Osteocyte (in vitro differentiated cells): ENCODE results near the gene SPAG7. TPM values are rescaled to one million over a fixed set of nuclear protein-coding genes. Genes with fewer than 3 reads are reported as not detected.

ENCODE experiments used
- DNase-seq: peaks from one replicate; pipeline ENCODE4 v3.0.0; 2021; ENCODE audit warnings: mixed read lengths; ENCODE audit not compliant: unreplicated experiment; ENCODE audit errors: extremely low spot score
- H3K27ac Mint-ChIP-seq: one replicate; pipeline ENCODE4 v1.8.0; 2021; ENCODE audit warnings: mild to moderate bottlenecking, mixed read lengths; ENCODE audit not compliant: unreplicated experiment
- H3K27me3 Mint-ChIP-seq: one replicate; pipeline ENCODE4 v1.8.0; 2021; ENCODE audit warnings: mixed read lengths; ENCODE audit not compliant: unreplicated experiment
- H3K36me3 Mint-ChIP-seq: one replicate; pipeline ENCODE4 v1.8.0; 2021; ENCODE audit warnings: mixed read lengths; ENCODE audit not compliant: unreplicated experiment
- H3K4me1 Mint-ChIP-seq: one replicate; pipeline ENCODE4 v1.8.0; 2021; ENCODE audit warnings: mixed read lengths; ENCODE audit not compliant: unreplicated experiment
- H3K4me3 Mint-ChIP-seq: one replicate; pipeline ENCODE4 v1.8.0; 2021; ENCODE audit warnings: mild to moderate bottlenecking, moderate library complexity, mixed read lengths; ENCODE audit not compliant: unreplicated experiment
- H3K9me3 Mint-ChIP-seq: one replicate; pipeline ENCODE4 v1.8.0; 2021; ENCODE audit warnings: mixed read lengths; ENCODE audit not compliant: unreplicated experiment
- total RNA-seq: library from RNA; stranded (reverse); gene quantifications from 2 replicates; pipeline ENCODE4 v1.2.1, GENCODE V29; 2021
- TF ChIP-seq, protein P1 (sequence below): fragments of 200-600 bp; sonication (generic); IDR thresholded peaks from 2 replicates; pipeline ENCODE4 v1.5.0; 2021; ENCODE audit warnings: antibody characterized with exemption, mild to moderate bottlenecking, moderate library complexity

Gene SPAG7
- total RNA-seq, 1 donor from 2014 or later, result 92.9 TPM

DNA sequence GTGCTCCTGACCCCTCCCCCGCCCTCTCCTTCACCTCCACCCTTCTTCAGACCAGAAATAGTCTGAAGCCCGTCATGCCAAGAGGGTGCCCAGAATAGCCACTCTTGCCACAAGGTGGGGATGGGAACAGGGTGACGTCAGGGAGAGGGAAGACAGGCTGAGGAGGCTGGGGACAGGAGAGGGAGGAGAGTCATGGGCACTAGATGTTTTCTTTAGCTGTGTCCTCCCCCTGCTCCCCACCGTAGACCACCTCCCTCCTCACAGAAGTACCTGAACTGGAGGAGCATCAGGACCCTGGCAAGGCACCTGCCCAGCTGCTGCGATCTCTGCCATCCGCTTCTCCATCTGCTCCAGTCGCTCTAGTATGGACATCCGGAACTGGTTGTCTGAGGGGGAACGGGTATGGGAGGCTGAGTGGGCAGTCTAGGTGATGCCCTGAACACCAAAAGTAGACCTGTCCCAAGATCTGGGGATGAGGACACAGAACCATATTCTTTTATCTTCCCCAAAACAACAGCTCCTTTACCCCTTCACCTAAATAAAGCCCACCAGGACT lies 6.6 kb upstream of the SPAG7 start:
- peaks cover 18% of the 10 kb centered on the region for H3K36me3 Mint-ChIP-seq
- no peaks in the 10 kb centered on the region for H3K9me3 Mint-ChIP-seq
- H3K27me3 Mint-ChIP-seq, result no peaks in the 10 kb centered on the region
- no peak overlapping the region for H3K27ac Mint-ChIP-seq
- peaks cover 22% of the 10 kb centered on the region for H3K4me1 Mint-ChIP-seq
- no peak for DNase-seq
- no peak overlapping the region for H3K4me3 Mint-ChIP-seq
- TF ChIP-seq, protein P1, sequence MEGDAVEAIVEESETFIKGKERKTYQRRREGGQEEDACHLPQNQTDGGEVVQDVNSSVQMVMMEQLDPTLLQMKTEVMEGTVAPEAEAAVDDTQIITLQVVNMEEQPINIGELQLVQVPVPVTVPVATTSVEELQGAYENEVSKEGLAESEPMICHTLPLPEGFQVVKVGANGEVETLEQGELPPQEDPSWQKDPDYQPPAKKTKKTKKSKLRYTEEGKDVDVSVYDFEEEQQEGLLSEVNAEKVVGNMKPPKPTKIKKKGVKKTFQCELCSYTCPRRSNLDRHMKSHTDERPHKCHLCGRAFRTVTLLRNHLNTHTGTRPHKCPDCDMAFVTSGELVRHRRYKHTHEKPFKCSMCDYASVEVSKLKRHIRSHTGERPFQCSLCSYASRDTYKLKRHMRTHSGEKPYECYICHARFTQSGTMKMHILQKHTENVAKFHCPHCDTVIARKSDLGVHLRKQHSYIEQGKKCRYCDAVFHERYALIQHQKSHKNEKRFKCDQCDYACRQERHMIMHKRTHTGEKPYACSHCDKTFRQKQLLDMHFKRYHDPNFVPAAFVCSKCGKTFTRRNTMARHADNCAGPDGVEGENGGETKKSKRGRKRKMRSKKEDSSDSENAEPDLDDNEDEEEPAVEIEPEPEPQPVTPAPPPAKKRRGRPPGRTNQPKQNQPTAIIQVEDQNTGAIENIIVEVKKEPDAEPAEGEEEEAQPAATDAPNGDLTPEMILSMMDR, result no peak

DNA sequence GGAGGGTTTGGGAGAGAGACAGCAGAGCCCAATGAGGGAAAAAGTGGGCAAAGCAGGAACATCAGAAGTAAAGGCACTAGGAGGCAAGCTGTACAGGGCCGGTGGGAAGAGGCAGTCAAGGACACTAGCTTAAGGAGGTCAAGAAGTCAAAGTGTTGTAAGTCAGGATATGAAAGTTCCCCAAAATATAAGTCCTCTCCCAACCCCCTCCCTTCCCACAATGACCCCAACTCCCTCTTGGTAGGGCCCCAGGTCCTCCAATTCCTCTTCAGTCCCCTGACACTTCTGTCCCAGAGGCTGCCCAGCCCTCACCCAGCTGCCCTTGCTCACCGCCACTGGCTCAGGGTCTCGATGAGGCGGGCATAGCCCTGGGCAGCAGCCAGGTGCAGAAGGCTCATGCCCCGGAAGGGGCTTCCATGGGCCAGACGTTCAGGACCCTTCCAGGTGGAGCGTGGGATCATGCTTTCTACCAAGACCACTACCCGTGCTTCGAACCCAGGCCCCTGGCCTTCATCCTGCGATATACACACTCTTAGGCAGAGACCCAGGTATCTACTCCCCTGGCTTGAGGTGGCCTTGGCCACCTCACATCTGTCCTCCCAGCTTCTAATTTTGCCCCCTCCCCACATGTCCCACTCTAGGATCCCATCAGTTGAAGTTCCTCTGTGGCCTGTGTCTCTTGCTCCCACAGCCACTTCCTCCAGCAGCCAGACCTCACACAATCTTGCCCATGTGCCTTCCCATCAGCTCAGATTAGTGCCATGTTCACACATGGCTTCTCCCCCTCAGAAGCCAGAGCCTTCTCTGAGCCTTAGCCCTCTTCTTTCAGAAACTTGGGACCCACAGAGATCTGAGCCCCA lies 5.9 kb upstream of the SPAG7 start:
- H3K9me3 Mint-ChIP-seq, result no peaks in the 10 kb centered on the region
- no peaks in the 10 kb centered on the region for H3K27me3 Mint-ChIP-seq
- H3K4me3 Mint-ChIP-seq, result no peak overlapping the region
- peaks cover 24% of the 10 kb centered on the region for H3K36me3 Mint-ChIP-seq
- no peak for DNase-seq
- TF ChIP-seq, protein P1, result no peak
- peaks cover 28% of the 10 kb centered on the region for H3K4me1 Mint-ChIP-seq
- peak overlapping the region; percentile 40 for H3K27ac Mint-ChIP-seq

DNA sequence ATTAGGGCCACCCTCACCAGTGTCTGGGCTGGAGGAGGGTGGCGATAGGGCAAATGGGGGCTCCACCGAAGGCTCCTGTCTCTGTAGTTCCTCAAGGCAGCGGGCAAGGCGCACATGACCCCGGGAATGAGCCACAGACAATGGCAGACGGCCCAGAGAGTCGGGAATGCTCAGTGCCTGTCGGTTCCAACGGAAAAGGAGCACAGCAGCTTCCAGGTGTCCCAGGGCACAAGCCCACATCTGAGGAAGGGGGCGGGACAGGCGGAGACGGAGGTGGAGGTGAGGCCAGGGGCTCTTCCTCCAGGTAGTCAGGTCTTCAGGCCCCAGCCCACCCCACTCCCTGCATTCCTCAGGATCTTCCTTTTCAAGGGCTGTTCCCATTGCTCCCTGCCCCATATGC lies 5.1 kb upstream of the SPAG7 start:
- DNase-seq, result no peak
- H3K4me1 Mint-ChIP-seq, result peaks cover 28% of the 10 kb centered on the region
- H3K9me3 Mint-ChIP-seq, result no peaks in the 10 kb centered on the region
- TF ChIP-seq, protein P1, result no peak
- H3K36me3 Mint-ChIP-seq, result peaks cover 23% of the 10 kb centered on the region
- H3K27ac Mint-ChIP-seq, result peak overlapping the region; percentile 23
- H3K27me3 Mint-ChIP-seq, result no peaks in the 10 kb centered on the region
- no peak overlapping the region for H3K4me3 Mint-ChIP-seq

DNA sequence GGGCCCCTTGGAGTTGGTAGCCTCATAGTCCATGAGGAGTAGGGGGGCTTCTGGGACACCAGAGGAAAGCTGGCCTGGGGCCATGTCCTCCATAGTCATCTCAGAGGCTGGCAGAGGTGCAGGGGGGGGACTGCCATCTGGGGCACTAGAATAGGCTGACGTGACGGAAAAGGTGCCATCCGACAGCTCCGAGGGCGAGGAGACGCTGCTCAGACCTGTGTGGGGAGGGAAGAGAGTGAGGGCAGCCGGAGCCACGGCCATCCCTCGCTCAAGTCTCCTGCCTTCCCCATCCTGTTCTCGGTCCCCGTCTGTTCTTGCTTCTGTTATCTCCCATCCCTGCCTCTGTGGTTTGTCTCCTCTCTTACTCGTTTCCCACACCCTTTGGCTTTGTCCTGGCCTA lies 4.7 kb upstream of the SPAG7 start:
- H3K27me3 Mint-ChIP-seq, result no peaks in the 10 kb centered on the region
- H3K9me3 Mint-ChIP-seq, result no peaks in the 10 kb centered on the region
- H3K36me3 Mint-ChIP-seq, result peaks cover 21% of the 10 kb centered on the region
- no peak for DNase-seq
- H3K4me3 Mint-ChIP-seq, result no peak overlapping the region
- no peak overlapping the region for H3K27ac Mint-ChIP-seq
- TF ChIP-seq, protein P1, result no peak
- peaks cover 28% of the 10 kb centered on the region for H3K4me1 Mint-ChIP-seq

DNA sequence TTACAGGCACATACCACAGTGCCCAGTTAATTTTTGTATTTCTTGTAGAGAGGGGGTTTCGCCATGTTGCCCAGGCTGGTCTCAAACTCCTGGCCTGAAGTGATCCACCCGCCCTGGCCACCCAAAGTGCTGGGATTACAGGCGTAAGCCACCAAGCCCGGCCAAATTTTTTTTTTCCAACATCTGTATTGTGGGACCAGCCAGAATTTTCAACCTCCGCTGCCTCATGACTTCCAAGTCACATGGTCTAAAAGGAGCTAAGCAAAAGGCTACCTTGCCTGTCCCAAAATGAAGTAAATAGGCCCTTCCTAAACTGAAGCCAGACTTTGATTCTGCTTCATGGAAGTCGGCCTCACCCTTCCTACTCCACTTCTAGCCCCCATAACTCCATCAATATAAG lies 4.2 kb upstream of the SPAG7 start:
- Mint-ChIP-seq H3K4me1 (peaks cover 28% of the 10 kb centered on the region), H3K27me3 (no peaks in the 10 kb centered on the region), H3K4me3 (no peak overlapping the region), H3K27ac (no peak overlapping the region), H3K36me3 (peaks cover 20% of the 10 kb centered on the region), H3K9me3 (no peaks in the 10 kb centered on the region)
- TF ChIP-seq, protein P1, result no peak
- DNase-seq, result no peak
